ENCODE results near the gene GLIPR2.

GLIPR2 gene

GRCh38 chr9:36190388-36191289, 54.1 kb downstream of the GLIPR2 start, which contains the start of gene CLTA:
CLTA (plus strand) TSS chr9:36190921; CDS start chr9:36191057, 136 bp downstream.
- peak within 1 kb of the TSS; percentile 95 for H3K9ac ChIP-seq (ENCODE audit: low read depth, low read length)
- H3K27me3 ChIP-seq (ENCODE audit: control insufficient read depth, insufficient read depth, low read length), result no peaks in the 10 kb centered on the region
- H3K9me3 ChIP-seq (ENCODE audit: control insufficient read depth, insufficient read depth, low read length), result no peaks in the 10 kb centered on the region
- H3K36me3 ChIP-seq (ENCODE audit: control insufficient read depth, insufficient read depth, low read length), result no peaks in the 10 kb centered on the region
- peak within 1 kb of the TSS; percentile 96 for H3K4me3 ChIP-seq (ENCODE audit: low read depth, low read length)
- H3K4me1 ChIP-seq (ENCODE audit: control insufficient read depth, insufficient read depth, low read length), result peaks cover 13% of the 10 kb centered on the region

- Histone ChIP-seq H3K4me1 (ENCODE audit: control insufficient read depth, insufficient read depth, low read length) (peaks cover 13% of the 10 kb centered on the region), H3K9ac (ENCODE audit: low read depth, low read length) (peak overlapping the region; percentile 95), H3K27me3 (ENCODE audit: control insufficient read depth, insufficient read depth, low read length) (no peaks in the 10 kb centered on the region), H3K4me3 (ENCODE audit: low read depth, low read length) (peak overlapping the region; percentile 96), H3K36me3 (ENCODE audit: control insufficient read depth, insufficient read depth, low read length) (no peaks in the 10 kb centered on the region), H3K9me3 (ENCODE audit: control insufficient read depth, insufficient read depth, low read length) (no peaks in the 10 kb centered on the region)
Measured at GRCh38 chr9:36191290-36191645, 54.7 kb downstream of the GLIPR2 start.

GRCh38 chr9:36191686-36192085, 55.2 kb downstream of the GLIPR2 start:
- Histone ChIP-seq H3K36me3 (ENCODE audit: control insufficient read depth, insufficient read depth, low read length) (no peaks in the 10 kb centered on the region), H3K27me3 (ENCODE audit: control insufficient read depth, insufficient read depth, low read length) (no peaks in the 10 kb centered on the region), H3K9ac (ENCODE audit: low read depth, low read length) (peak overlapping the region; percentile 95), H3K4me3 (ENCODE audit: low read depth, low read length) (peak overlapping the region; percentile 96), H3K9me3 (ENCODE audit: control insufficient read depth, insufficient read depth, low read length) (no peaks in the 10 kb centered on the region), H3K4me1 (ENCODE audit: control insufficient read depth, insufficient read depth, low read length) (peaks cover 13% of the 10 kb centered on the region)

DNA sequence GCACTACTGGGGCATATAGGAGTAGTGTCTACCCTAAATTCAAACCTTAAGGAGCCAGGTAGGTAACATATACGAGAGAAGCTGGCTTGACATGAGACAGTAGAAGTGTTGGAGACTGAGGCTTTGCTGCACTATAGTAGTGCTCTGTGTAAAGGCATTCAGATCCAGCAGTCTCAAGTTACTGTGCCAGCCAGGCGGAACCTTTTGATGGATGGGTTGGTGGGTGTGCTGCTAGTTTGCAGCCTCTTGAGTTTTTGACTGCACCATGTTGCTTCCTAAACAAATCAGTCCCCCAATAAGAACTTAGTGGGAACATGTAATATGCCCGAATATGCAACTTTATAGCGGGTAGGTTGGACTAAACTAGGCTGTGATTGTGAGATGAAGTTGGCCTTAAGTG, 55.7 kb downstream of the GLIPR2 start:
- peak overlapping the region; percentile 96 for H3K4me3 ChIP-seq (ENCODE audit: low read depth, low read length)

GRCh38 chr9:36193023-36193422, 56.5 kb downstream of the GLIPR2 start:
- peak overlapping the region; percentile 60 for H3K9ac ChIP-seq (ENCODE audit: low read depth, low read length)

More for the DNA sequence above, 55.7 kb downstream of the GLIPR2 start:
- Histone ChIP-seq H3K36me3 (ENCODE audit: control insufficient read depth, insufficient read depth, low read length) (peaks cover 2% of the 10 kb centered on the region), H3K9me3 (ENCODE audit: control insufficient read depth, insufficient read depth, low read length) (no peaks in the 10 kb centered on the region), H3K4me1 (ENCODE audit: control insufficient read depth, insufficient read depth, low read length) (peaks cover 13% of the 10 kb centered on the region), H3K27me3 (ENCODE audit: control insufficient read depth, insufficient read depth, low read length) (no peaks in the 10 kb centered on the region), H3K9ac (ENCODE audit: low read depth, low read length) (peak overlapping the region; percentile 95)

GRCh38 chr9:36194326-36195000, 57.9 kb downstream of the GLIPR2 start:
- Histone ChIP-seq H3K36me3 (ENCODE audit: control insufficient read depth, insufficient read depth, low read length) (peaks cover 16% of the 10 kb centered on the region), H3K4me1 (ENCODE audit: control insufficient read depth, insufficient read depth, low read length) (peaks cover 13% of the 10 kb centered on the region), H3K9ac (ENCODE audit: low read depth, low read length) (no peak overlapping the region), H3K27me3 (ENCODE audit: control insufficient read depth, insufficient read depth, low read length) (no peaks in the 10 kb centered on the region), H3K9me3 (ENCODE audit: control insufficient read depth, insufficient read depth, low read length) (no peaks in the 10 kb centered on the region), H3K4me3 (ENCODE audit: low read depth, low read length) (no peak overlapping the region)

More at GRCh38 chr9:36193023-36193422, 56.5 kb downstream of the GLIPR2 start:
- Histone ChIP-seq H3K4me1 (ENCODE audit: control insufficient read depth, insufficient read depth, low read length) (peaks cover 13% of the 10 kb centered on the region), H3K9me3 (ENCODE audit: control insufficient read depth, insufficient read depth, low read length) (no peaks in the 10 kb centered on the region), H3K27me3 (ENCODE audit: control insufficient read depth, insufficient read depth, low read length) (no peaks in the 10 kb centered on the region), H3K36me3 (ENCODE audit: control insufficient read depth, insufficient read depth, low read length) (peaks cover 9% of the 10 kb centered on the region), H3K4me3 (ENCODE audit: low read depth, low read length) (peak overlapping the region; percentile 96)

DNA sequence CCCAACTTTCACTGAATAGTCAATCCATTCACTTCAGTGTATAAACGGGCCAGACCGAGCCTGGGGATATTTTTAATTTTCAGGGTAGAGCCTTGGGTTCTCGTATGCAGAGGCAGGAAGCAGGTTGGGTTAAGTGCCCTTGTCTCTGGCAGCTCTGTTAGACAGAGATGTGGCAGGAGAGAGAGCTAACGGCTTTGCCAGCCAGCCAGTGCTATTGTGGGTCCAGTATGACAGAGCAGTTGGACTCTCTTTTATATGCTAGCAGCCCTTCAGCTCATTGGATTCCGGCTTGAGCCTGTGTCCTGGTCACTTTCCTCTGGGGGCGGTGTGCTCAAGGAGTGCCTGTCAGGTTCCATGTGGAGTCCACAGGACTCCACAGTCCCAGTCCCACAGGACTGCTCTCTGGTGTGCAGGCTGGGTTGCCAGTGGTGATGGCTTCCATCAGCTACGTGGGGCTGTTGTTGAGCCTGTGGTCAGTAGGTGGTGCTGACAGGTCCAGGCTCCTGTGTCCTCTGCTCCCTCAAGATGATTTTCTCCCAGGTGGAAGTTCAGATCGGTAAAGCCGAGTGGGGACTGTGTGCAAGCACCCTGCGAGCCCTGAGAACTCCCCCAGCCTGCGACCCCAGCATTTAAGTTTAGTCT, 68.5 kb downstream of the GLIPR2 start:
- Histone ChIP-seq H3K4me3 (ENCODE audit: low read depth, low read length) (no peak overlapping the region), H3K4me1 (ENCODE audit: control insufficient read depth, insufficient read depth, low read length) (no peaks in the 10 kb centered on the region), H3K36me3 (ENCODE audit: control insufficient read depth, insufficient read depth, low read length) (peaks cover 54% of the 10 kb centered on the region), H3K9me3 (ENCODE audit: control insufficient read depth, insufficient read depth, low read length) (no peaks in the 10 kb centered on the region), H3K27me3 (ENCODE audit: control insufficient read depth, insufficient read depth, low read length) (no peaks in the 10 kb centered on the region), H3K9ac (ENCODE audit: low read depth, low read length) (no peak overlapping the region)

- Histone ChIP-seq H3K4me3 (ENCODE audit: low read depth, low read length) (no peak overlapping the region), H3K27me3 (ENCODE audit: control insufficient read depth, insufficient read depth, low read length) (no peaks in the 10 kb centered on the region), H3K9ac (ENCODE audit: low read depth, low read length) (no peak overlapping the region), H3K36me3 (ENCODE audit: control insufficient read depth, insufficient read depth, low read length) (peaks cover 51% of the 10 kb centered on the region), H3K9me3 (ENCODE audit: control insufficient read depth, insufficient read depth, low read length) (no peaks in the 10 kb centered on the region), H3K4me1 (ENCODE audit: control insufficient read depth, insufficient read depth, low read length) (no peaks in the 10 kb centered on the region)
Measured at GRCh38 chr9:36207016-36207415, 70.5 kb downstream of the GLIPR2 start.

GRCh38 chr9:36207546-36208012, 71.0 kb downstream of the GLIPR2 start:
- H3K4me3 ChIP-seq (ENCODE audit: low read depth, low read length), result no peak overlapping the region
- H3K9me3 ChIP-seq (ENCODE audit: control insufficient read depth, insufficient read depth, low read length), result no peaks in the 10 kb centered on the region
- peaks cover 51% of the 10 kb centered on the region for H3K36me3 ChIP-seq (ENCODE audit: control insufficient read depth, insufficient read depth, low read length)
- no peak overlapping the region for H3K9ac ChIP-seq (ENCODE audit: low read depth, low read length)
- no peaks in the 10 kb centered on the region for H3K4me1 ChIP-seq (ENCODE audit: control insufficient read depth, insufficient read depth, low read length)
- no peaks in the 10 kb centered on the region for H3K27me3 ChIP-seq (ENCODE audit: control insufficient read depth, insufficient read depth, low read length)

DNA sequence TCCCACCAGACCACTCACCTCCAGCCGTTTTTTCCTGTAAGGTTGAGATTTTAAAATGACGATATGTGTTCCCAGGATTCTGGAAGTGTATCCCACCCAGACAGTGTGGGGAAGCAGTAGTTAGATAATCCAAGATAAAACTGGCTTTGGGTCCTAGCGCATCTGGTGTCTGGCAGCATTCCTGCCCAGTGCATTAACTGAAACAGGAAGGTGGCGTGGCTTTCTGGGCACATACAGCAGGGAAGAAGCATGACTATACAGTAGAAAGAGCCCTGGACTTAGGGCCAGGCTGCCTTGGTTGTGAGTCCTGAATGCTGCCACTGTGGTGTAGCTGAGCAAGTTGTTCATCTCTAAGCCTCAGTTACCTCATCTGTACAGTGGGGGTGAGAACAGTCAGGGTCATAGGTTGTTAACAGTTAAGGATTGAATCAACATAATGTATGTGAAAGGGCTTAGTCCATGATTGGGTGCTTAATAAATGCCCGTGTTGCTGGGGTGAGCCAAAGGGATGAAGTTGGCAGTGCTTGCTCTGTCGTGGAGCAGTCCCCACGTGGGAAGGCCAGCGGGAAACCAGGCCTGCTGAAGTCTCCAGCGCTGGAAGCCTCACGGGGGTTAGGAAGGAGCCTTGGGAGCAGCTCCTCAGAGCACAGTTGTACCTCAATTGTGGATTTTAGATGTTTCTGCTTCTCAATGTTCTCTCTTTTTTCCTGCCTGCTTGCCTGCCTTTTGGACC, 72.2 kb downstream of the GLIPR2 start:
- no peak overlapping the region for H3K9ac ChIP-seq (ENCODE audit: low read depth, low read length)
- no peaks in the 10 kb centered on the region for H3K27me3 ChIP-seq (ENCODE audit: control insufficient read depth, insufficient read depth, low read length)
- H3K9me3 ChIP-seq (ENCODE audit: control insufficient read depth, insufficient read depth, low read length), result no peaks in the 10 kb centered on the region
- H3K36me3 ChIP-seq (ENCODE audit: control insufficient read depth, insufficient read depth, low read length), result peaks cover 47% of the 10 kb centered on the region
- no peak overlapping the region for H3K4me3 ChIP-seq (ENCODE audit: low read depth, low read length)
- no peaks in the 10 kb centered on the region for H3K4me1 ChIP-seq (ENCODE audit: control insufficient read depth, insufficient read depth, low read length)

- Histone ChIP-seq H3K27me3 (ENCODE audit: control insufficient read depth, insufficient read depth, low read length) (no peaks in the 10 kb centered on the region), H3K9ac (ENCODE audit: low read depth, low read length) (no peak overlapping the region), H3K4me1 (ENCODE audit: control insufficient read depth, insufficient read depth, low read length) (no peaks in the 10 kb centered on the region), H3K4me3 (ENCODE audit: low read depth, low read length) (no peak overlapping the region), H3K36me3 (ENCODE audit: control insufficient read depth, insufficient read depth, low read length) (peaks cover 31% of the 10 kb centered on the region), H3K9me3 (ENCODE audit: control insufficient read depth, insufficient read depth, low read length) (no peaks in the 10 kb centered on the region)
Measured at GRCh38 chr9:36210722-36211121, 74.2 kb downstream of the GLIPR2 start.
